T follicular helper cell (primary cell): ENCODE data around the gene DNAJC30.
A peak's percentile ranks its signal among the peaks of the same experiment; 100 is the strongest.

Experiments
- DNase-seq: peaks from one replicate; pipeline ENCODE4 v3.0.0-alpha.2; 2020; ENCODE audit warnings: low read depth

The DNAJC30 gene

DNA sequence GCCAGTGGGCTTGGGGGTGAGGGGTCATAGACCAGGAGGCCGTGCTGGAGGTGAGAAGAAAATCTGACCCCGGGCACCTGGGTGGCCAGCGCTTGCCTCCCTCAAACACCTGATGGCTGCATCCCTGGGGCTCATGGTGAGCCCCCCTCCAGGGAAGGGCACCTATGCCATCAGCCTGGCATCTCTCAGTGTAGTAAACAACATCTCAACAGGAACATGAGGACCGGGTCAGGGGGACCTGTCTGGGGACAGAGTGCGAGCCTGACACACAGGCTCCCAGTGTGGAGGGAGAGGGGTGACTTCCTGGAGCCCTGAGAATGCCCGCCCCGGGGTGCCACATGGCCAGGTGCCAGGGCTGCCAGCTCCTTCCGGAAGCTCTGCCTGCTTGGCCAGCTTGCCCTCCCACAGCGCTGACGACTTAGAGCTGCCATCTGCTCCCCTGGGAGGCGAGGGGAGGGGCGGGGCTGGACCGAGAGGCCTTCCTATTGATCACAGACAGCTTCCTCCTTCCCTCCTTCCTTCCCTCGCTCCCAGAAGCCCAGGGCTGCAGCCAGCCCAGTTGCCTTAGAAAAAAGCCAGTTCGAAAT lies 23.9 kb upstream of the DNAJC30 start:
- no peak for DNase-seq

DNA sequence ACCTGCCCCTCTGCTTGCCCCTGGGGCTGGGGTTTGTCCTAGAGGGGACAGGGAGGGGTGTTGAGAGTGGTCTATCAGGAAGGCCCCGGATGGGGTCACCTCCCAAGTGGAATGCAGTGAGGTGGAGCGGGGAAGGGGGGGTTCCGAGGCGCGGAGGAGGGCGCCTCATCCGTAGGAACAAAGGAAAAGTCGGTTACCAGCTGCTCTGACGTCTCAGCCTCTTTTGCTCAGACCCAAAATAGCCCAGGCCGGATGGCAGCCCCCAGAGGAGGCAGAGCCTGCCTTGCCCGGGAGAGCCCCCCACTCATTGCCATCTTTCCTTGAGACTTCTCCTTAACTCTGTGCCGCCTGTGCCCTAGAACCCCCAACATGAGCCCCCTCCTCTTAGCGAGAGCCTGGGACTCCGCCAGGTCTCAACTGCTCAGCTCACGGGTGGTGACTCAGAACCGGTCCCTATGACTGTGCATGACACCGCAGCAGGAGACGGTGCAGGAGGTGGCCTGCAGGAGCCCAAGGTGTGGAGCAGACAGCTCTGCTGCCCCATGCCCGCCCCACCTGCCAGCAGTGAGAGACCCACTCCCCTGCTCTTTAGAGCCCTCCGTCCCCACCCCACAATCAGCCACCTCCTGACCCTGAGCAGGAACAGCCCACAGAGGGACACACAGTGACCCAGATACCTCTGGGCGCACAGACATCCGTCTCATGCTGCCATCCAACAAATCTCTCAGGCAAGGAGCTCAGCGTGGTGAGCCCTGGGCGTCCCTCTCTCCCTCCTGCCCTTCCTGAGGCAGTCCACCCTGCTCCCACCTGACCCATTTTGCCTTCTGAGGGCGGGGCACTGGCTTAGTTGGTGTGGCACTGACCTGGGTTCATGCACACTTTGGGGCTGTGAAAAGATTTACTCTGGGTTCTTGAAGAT lies 23.1 kb upstream of the DNAJC30 start:
- DNase-seq, result no peak

DNA sequence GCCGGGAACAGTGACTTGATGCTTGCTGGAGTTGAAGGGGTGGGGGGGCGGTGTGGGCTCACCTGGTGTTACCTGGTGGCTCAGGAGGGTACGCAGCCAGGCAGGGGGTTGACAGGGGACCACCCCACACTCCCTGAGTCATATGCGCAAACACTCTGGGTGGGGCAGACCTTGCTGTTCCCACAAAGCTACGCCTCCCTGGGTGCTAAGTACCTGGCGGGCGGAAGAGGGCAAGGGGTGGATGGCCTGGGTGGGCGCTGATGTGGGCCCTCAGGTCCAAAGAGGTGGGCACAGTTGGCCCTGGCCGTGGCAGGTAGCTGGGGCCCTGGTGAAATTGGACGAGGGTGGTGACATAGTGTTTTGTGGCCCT lies 22.3 kb upstream of the DNAJC30 start:
- no peak for DNase-seq

GRCh38 chr7:73704640-73705550 lies 21.6 kb upstream of the DNAJC30 start:
- no peak for DNase-seq

- DNase-seq, result peak; percentile 34
These were observed 20.7 kb upstream of the DNAJC30 start for GRCh38 chr7:73703757-73704639.

DNA sequence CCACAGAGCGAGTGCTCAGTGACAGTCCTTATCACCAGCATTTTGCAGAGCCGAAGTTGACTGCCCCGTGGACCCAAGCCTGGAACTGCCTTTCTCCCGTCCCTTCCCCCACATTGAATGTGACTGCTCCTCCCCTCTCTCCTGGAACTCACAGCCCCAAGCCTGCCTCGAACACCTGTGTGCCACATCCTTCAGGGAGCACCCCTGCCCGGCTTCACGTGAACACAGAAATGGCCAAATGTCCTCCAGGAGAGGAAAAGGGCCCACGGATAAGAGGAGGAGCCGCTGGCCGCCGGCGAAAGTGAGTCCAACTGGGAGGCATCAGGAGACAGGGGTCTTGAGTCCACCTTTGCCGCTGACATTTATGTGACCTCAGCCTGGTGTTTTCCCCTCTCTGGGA lies 20.0 kb upstream of the DNAJC30 start:
- no peak for DNase-seq

- no peak for DNase-seq
These were observed 19.4 kb upstream of the DNAJC30 start for GRCh38 chr7:73702665-73703064.

DNA sequence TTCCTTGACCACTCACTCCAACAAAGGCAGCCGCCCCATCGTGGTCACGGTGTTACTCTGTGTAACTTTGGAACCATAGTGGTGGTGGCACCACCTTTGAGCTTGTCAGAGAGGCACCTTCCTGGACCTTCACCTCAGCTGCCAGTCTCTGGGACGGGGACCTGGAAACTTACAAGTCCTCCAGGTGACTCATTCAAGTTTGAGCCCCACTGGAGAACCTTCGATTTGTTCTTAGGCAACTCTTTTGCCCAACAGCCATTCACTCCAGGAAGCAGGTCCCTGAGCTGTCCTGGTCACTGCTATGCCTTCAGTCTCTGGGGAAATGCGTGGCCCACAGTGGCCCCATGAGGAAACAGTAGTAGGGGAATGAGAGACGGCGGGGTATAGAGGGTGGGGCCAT lies 19.0 kb upstream of the DNAJC30 start:
- no peak for DNase-seq

DNA sequence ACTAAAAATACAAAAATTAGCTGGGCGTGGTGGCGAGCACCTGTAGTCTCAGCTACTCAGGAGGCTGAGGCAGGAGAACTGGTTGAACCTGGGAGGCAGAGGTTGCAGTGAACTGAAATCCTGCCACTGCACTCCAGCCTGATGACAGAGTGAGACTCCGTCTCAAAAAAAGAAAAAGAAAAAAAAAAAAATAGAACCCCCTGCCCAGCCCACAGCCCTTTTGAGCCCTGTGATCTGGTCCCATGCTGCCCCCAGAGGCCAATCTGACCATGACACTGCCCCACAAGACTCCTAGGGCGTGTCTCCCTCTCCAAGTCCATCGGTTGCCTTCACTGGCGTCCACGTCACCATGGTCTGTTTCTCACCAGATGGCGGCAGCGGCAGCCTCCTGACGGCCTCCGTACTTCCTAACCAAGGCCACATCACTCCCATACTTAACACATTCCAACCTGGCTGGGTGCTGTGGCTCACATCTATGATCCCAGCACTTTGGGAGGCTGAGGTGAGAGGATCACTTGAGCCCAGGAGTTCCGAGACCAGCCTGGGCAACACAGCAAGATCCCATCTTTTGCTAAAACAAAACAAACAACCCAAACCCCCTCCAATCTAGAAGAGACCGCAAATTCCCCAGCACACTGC lies 18.2 kb upstream of the DNAJC30 start:
- DNase-seq, result no peak

DNA sequence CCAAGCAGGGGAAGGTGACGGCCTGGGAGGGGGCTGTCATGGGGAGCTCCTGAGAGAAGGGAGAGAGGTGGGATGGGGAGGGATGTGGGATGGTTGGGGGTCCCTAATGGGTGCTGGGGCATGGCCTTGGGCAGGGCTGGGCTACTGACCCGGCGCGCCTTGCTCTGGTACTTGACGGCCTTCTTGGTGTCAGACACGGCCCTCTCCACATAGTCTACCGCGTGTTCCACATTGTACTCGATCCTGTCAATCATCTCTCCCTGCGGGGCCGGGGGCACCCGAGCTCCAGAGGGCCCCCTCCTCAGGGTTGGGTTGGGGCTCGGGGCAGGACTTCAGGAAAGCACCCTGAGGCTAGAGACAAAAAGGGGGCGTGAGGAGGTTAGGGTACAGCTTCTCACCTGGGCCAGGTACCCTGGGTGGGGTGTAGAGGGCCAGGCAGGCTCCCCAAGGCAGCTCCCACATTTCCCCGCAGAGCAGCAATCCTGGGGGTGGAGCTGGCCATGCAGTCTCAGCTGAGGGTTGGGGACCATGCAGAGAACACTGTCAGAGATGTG lies 17.4 kb upstream of the DNAJC30 start:
- DNase-seq, result no peak

GRCh38 chr7:73700069-73700423 lies 16.8 kb upstream of the DNAJC30 start:
- DNase-seq, result no peak

DNA sequence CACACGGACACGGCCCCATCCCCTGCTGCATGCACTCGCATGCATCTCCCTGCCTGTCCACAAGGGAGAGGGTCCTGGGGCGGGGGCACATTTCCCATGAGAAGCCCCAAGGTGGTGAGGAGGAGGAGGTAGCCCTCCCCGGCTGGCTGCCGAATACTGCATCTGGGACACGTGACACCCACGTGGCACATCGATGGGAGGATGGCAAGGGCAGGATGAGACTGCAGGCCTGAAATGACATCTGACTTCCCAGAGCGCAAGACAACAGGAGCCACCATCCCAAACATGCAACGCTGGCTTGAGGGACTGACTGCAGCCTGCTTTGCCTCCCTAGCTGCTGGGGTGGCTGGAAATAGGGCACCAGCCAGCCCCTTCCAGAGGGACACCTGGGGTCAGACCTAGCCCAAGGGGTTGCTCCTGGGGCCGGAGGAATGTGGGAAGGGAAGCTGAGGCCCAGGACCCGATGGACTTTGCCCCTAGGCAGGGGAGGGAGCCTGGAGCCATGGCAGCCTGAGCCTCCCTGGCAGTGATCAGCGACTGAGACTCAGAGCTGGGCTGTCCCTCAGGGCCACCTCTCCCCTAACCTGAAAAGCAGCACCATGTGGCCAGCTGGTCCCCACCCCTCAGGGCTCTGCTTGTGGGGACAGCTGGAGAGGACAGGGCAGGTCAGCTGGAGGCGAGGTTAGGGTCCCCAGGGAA lies 16.3 kb upstream of the DNAJC30 start:
- no peak for DNase-seq

- DNase-seq, result no peak
These were observed 15.2 kb upstream of the DNAJC30 start for GRCh38 chr7:73698410-73698809.

GRCh38 chr7:73696372-73696771 lies 13.1 kb upstream of the DNAJC30 start:
- DNase-seq, result no peak

GRCh38 chr7:73690646-73691045 lies 7.4 kb upstream of the DNAJC30 start:
- no peak for DNase-seq

DNA sequence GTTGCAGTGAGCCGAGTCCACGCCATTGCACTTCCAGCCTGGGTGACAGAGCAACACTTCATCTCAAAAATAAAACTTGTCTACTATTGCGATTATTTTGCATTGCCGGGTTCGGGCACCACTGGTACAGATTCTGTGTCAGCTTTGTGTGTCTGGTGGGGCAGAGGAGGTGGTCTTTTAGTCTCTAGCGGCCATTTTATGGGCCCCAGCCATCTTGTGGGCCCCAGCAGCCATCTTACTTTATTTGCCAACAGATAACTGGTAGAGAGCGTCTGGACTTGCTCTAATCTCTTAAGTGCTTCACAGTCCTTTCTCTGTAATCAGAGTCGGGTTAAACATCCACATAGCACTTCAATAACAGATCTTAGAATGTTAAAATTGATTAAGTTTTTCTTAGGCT lies 5.0 kb upstream of the DNAJC30 start:
- DNase-seq, result no peak

DNA sequence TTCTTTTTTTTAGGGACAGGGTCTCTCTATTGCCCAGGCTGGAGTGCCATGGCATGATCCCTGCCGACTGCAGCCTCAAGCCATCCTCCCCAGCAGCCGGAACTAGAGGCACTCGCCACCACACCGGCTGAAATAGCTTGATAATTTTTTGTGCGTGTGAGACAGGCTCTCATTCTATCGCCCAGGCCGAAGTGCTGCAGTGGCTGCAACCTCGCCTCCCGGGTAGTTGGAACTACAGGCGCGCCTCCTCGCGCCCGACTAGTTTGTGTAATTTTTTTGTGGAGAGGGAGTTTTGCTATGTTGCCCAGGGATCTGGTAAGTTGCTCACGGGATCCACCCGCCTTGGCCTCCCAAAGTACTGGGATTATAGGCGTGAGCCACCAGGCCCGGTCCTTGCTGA lies 2.1 kb upstream of the DNAJC30 start:
- DNase-seq, result no peak

DNA sequence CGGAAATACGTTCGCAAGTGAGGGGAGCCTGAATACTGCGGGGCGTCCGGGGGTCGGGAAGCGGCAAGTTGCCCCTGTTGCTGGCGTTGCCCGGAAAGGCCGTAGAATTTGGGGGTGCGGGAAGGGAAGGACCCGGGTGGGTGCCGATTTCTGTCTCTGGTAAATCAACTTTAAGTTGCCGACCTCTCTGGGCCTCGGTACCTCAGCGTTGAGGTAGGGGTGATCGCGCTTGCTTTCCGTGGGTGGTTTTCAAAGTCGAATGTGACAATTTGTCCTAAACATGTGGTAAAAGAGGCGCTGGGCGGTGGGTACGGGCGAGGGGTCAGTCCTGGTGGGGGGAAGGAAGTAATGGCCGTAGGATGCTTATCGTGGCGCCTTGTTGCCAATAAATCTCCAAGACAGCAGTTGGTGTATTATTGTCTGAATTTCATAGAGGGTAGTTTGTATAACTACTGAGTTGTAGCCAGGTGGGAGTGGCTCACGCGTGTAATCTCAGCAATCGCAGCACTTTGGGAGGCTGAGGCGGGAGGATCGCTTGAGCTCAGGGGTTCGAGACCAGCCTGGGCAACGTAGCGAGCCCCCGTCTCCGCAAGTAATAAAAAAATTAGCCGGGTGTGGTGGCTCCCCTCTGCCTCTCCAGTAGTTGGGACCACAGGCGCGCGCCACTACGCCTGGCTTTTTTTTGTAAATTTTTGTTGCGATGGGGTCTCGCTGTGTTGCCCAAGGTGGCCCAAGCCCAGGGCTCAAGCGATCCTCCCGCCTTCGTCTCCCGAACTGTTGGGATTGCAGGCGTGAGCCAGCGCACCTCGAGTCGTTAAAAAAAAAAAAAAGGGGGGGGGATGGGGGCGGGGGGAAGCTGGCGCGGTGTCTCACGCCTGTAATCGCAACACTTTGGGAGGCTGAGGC lies 788 bp upstream of the DNAJC30 start:
- no peak for DNase-seq

DNA sequence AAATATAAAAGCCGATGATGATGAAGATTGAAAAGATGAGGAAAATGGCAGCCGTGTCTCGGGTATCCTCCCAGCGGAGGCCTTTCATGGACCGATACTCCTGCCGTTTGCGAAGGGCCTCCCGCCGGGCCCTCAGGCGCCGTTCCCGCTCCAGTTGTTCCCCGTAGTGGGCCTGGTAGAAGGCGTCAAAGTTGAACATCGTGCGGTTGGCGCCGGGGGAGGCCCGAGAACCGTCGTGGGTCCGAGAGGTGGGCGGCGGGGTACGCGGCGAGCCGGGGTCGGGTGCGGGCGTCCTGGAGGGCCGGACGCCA lies 553 bp downstream of the DNAJC30 start:
- DNase-seq, result no peak
